Measurements from ENCODE around the gene SAMD8. TPM values are rescaled to one million over a fixed set of nuclear protein-coding genes. Genes with fewer than 3 reads are reported as not detected.

SAMD8 gene
- total and polyA plus RNA-seq, 2 donors (not counting 1 experiment from before 2014, with no cell fraction given) = 15.9 to 35.7 TPM

GRCh38 chr10:75226656-75227055 is 115.2 kb downstream of the SAMD8 start:
- 67% methylated on average over 1 of the region's 5 CpGs for WGBS (ENCODE audit: insufficient coverage)
- H3K4me3 ChIP-seq (ENCODE audit: control extremely low read depth in 1 of 5, extremely low read depth in 1 of 5, insufficient read depth in 1 of 5, low read depth in 2 of 5, low read length in 4 of 5) = no peak overlapping the region
- no peaks in the 10 kb centered on the region for H3K9me3 ChIP-seq (ENCODE audit: control extremely low read depth in 1 of 3, control insufficient read depth in 2 of 3, insufficient read depth in 1 of 3, low read length in 2 of 3)
- ATAC-seq (ENCODE audit: low read depth) = no peak
- ChIA-PET CTCF (interaction anchor here (0.6 to 2.0 kb wide), 6 partner anchors 16 to 1347 kb away, joined by 3 to 13 read pairs (median 4); partner anchors contain the start of gene VDAC2), POLR2A (interaction anchor here (1.7 kb wide), 1 partner anchor 11 kb away, joined by 3 read pairs; no protein-coding TSS in a partner anchor)
- no peak overlapping the region for H3K4me3 Mint-ChIP-seq
- H3K27me3 Mint-ChIP-seq = no peaks in the 10 kb centered on the region
- no peak for DNase-seq
- no peak overlapping the region for H3K4me2 ChIP-seq (replicated peaks; ENCODE audit: low read depth, low read length, poor library complexity, severe bottlenecking)
- H3K27me3 ChIP-seq (replicated peaks in 1 of 4; ENCODE audit: control extremely low read depth in 1 of 4, control insufficient read depth in 3 of 4, insufficient read depth in 4 of 4, low read length in 3 of 4) = no peaks in the 10 kb centered on the region
- no peak overlapping the region for H3K9ac ChIP-seq (ENCODE audit: low read length)
- H3K27ac ChIP-seq (ENCODE audit: low read length in 2 of 2) = peak overlapping the region in 1 of 2 donors; percentile 65
- H3K4me1 Mint-ChIP-seq = peaks cover 39% of the 10 kb centered on the region
- H3K27ac Mint-ChIP-seq = peak overlapping the region; percentile 73
- TF ChIP-seq CTCF (IDR thresholded peaks at IDR 0.05) = no peak
- TF ChIP-seq EZH2 (IDR thresholded peaks at IDR 0.05; ENCODE audit: borderline replicate concordance, insufficient read depth, low read depth, low read length, poor library complexity, severe bottlenecking) = no peak
- intact Hi-C loops (cut with micrococcal nuclease) = no loop called here
- H4K20me1 ChIP-seq (ENCODE audit: control insufficient read depth, insufficient read depth, low read length, poor library complexity, severe bottlenecking) = peaks cover 28% of the 10 kb centered on the region
- H3K4me1 ChIP-seq (ENCODE audit: control insufficient read depth in 2 of 2, insufficient read depth in 2 of 2, low read length in 2 of 2) = peaks cover 0 to 11% of the 10 kb centered on the region in 2 donors
- peaks cover 0 to 76% of the 10 kb centered on the region in 2 experiments for H3K36me3 ChIP-seq (replicated peaks in 1 of 2; ENCODE audit: control extremely low read depth in 1 of 2, control insufficient read depth in 1 of 2, extremely low read depth in 1 of 2, insufficient read depth in 2 of 2, low read length in 1 of 2)
- peaks cover 50% of the 10 kb centered on the region for H3K79me2 ChIP-seq (ENCODE audit: control insufficient read depth, insufficient read depth, low read length)
- H2AFZ ChIP-seq (ENCODE audit: insufficient read depth, low read depth, low read length, poor library complexity, severe bottlenecking) = no peak overlapping the region
- H3K9me3 Mint-ChIP-seq (ENCODE audit: insufficient read depth) = no peaks in the 10 kb centered on the region

GRCh38 chr10:75228278-75228677 is 116.8 kb downstream of the SAMD8 start:
- Histone ChIP-seq H3K9me3 (ENCODE audit: control extremely low read depth in 1 of 3, control insufficient read depth in 2 of 3, insufficient read depth in 1 of 3, low read length in 2 of 3) (no peaks in the 10 kb centered on the region), H3K27me3 (replicated peaks in 1 of 4; ENCODE audit: control extremely low read depth in 1 of 4, control insufficient read depth in 3 of 4, insufficient read depth in 4 of 4, low read length in 3 of 4) (no peaks in the 10 kb centered on the region), H3K4me1 (ENCODE audit: control insufficient read depth in 2 of 2, insufficient read depth in 2 of 2, low read length in 2 of 2) (peaks cover 0 to 11% of the 10 kb centered on the region in 2 donors), H3K27ac (ENCODE audit: low read length in 2 of 2) (peak overlapping the region in 1 of 2 donors; percentile 37), H3K36me3 (replicated peaks in 1 of 2; ENCODE audit: control extremely low read depth in 1 of 2, control insufficient read depth in 1 of 2, extremely low read depth in 1 of 2, insufficient read depth in 2 of 2, low read length in 1 of 2) (peaks cover 0 to 70% of the 10 kb centered on the region in 2 experiments), H4K20me1 (ENCODE audit: control insufficient read depth, insufficient read depth, low read length, poor library complexity, severe bottlenecking) (peaks cover 28% of the 10 kb centered on the region), H3K4me2 (replicated peaks; ENCODE audit: low read depth, low read length, poor library complexity, severe bottlenecking) (no peak overlapping the region), H3K4me3 (ENCODE audit: control extremely low read depth in 1 of 5, extremely low read depth in 1 of 5, insufficient read depth in 1 of 5, low read depth in 2 of 5, low read length in 4 of 5) (no peak overlapping the region), H3K79me2 (ENCODE audit: control insufficient read depth, insufficient read depth, low read length) (peaks cover 40% of the 10 kb centered on the region), H2AFZ (ENCODE audit: insufficient read depth, low read depth, low read length, poor library complexity, severe bottlenecking) (no peak overlapping the region), H3K9ac (ENCODE audit: low read length) (no peak overlapping the region)
- peaks cover 43% of the 10 kb centered on the region for H3K4me1 Mint-ChIP-seq
- DNase-seq (no peak), ATAC-seq (ENCODE audit: low read depth) (no peak)
- POLR2A ChIA-PET = interaction anchor here (0.7 kb wide), 1 partner anchor 13 kb away, joined by 7 read pairs; no protein-coding TSS in a partner anchor
- no peaks in the 10 kb centered on the region for H3K9me3 Mint-ChIP-seq (ENCODE audit: insufficient read depth)
- peak overlapping the region; percentile 15 for H3K27ac Mint-ChIP-seq
- CTCF ChIA-PET = interaction anchor here (2.0 kb wide), 2 partner anchors 18 to 41 kb away, joined by 10 to 13 read pairs; partner anchors contain the start of gene VDAC2
- TF ChIP-seq CTCF (IDR thresholded peaks at IDR 0.05) = no peak
- TF ChIP-seq EZH2 (IDR thresholded peaks at IDR 0.05; ENCODE audit: borderline replicate concordance, insufficient read depth, low read depth, low read length, poor library complexity, severe bottlenecking) = no peak
- H3K4me3 Mint-ChIP-seq = no peak overlapping the region
- intact Hi-C loops (cut with micrococcal nuclease) = no loop called here
- no peaks in the 10 kb centered on the region for H3K27me3 Mint-ChIP-seq
- WGBS (ENCODE audit: insufficient coverage) = 92% methylated on average over 3 of the region's 3 CpGs

Measured in B cell (primary cell).